ENCODE results near the gene CNPY2. TPM values are rescaled to one million over a fixed set of nuclear protein-coding genes. Genes with fewer than 3 reads are reported as not detected.
"Not testable (repeated sequence)": the region's sequence is repeated elsewhere in the genome, so short reads cannot be mapped to it uniquely, and the experiment has no call there.

CNPY2 gene
- total and polyA plus RNA-seq, 4 experiments from 2014 or later, result 93.5 to 184 (median 135) TPM

DNA sequence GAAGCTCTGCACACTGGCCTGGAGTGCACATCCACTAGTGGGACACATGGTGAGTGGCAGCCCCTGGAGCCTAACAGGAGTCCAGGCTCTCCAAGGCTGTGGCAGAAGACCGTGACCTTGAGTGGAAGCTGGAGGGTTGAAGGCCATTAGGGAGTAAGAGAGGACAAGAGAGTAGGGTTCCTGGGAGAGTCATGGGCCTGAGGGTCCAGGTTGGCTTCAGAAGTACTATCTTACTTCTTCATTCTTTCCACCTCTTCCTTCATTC lies 23.3 kb upstream of the CNPY2 start:
- Mint-ChIP-seq H3K27me3 (no peaks in the 10 kb centered on the region), H3K27ac (peak overlapping the region; percentile 87 to 100 (median 99)), H3K9me3 (peaks cover 0 to 2% (median 0%) of the 10 kb centered on the region in 8 donors), H3K36me3 (peaks cover 19 to 38% of the 10 kb centered on the region in 2 donors), H3K4me3 (peak overlapping the region; percentile 88 to 100 (median 96)), H3K4me1 (peaks cover 23 to 64% (median 35%) of the 10 kb centered on the region in 4 donors)
- Histone ChIP-seq H3K9me3 (ENCODE audit: control insufficient read depth in 1 of 2, low read length in 2 of 2) (no peaks in the 10 kb centered on the region), H3K27ac (ENCODE audit: low read depth, low read length) (peak overlapping the region; percentile 89), H3K4me3 (ENCODE audit: low read length in 2 of 2) (peak overlapping the region; percentile 65 to 90), H3K36me3 (ENCODE audit: insufficient read depth, low read length) (peaks cover 15% of the 10 kb centered on the region), H3K4me1 (ENCODE audit: insufficient read depth, low read length) (peaks cover 50% of the 10 kb centered on the region), H3K27me3 (ENCODE audit: insufficient read depth, low read length) (no peaks in the 10 kb centered on the region)
- CTCF ChIA-PET (ENCODE audit: partially characterized antibody), result interaction anchor here (1.3 to 3.4 kb wide), 7 partner anchors 9 to 297 kb away, joined by 3 to 35 read pairs (median 10); partner anchors contain the start of genes CNPY2 and STAT2
- no peak for DNase-seq
- POLR2A ChIA-PET (ENCODE audit: partially characterized antibody), result interaction anchor here (0.5 to 14.4 kb wide), 23 partner anchors 10 to 773 kb away, joined by 3 to 264 read pairs (median 7); partner anchors contain the start of genes ANKRD52, APOF, CNPY2 and COQ10A
- intact Hi-C loops (cut with micrococcal nuclease), result no loop called here

- peaks cover 50% of the 10 kb centered on the region for H3K4me1 ChIP-seq (ENCODE audit: insufficient read depth, low read length)
- peaks cover 0 to 2% of the 10 kb centered on the region in 2 donors for H3K27me3 Mint-ChIP-seq
- peaks cover 13 to 38% of the 10 kb centered on the region in 2 donors for H3K36me3 Mint-ChIP-seq
- POLR2A ChIA-PET (ENCODE audit: partially characterized antibody), result interaction anchor here (0.8 to 14.4 kb wide), 25 partner anchors 10 to 774 kb away, joined by 3 to 264 read pairs (median 7); partner anchors contain the start of genes ANKRD52, APOF, CNPY2 and COQ10A
- H3K27ac Mint-ChIP-seq, result peak within 1 kb of the TSS; percentile 87 to 100 (median 99)
- H3K9me3 Mint-ChIP-seq, result peaks cover 0 to 5% (median 0%) of the 10 kb centered on the region in 8 donors
- CTCF ChIA-PET (ENCODE audit: partially characterized antibody), result interaction anchor here (1.3 to 3.4 kb wide), 8 partner anchors 10 to 298 kb away, joined by 3 to 35 read pairs (median 10); partner anchors contain the start of genes CNPY2, STAT2 and ZC3H10
- intact Hi-C loops (cut with micrococcal nuclease), result loop anchor here (1.0 kb wide), 4 partner anchors 22 to 111 kb away; partner anchors contain the start of genes CS, STAT2 and TIMELESS
- H3K27me3 ChIP-seq (ENCODE audit: insufficient read depth, low read length), result no peaks in the 10 kb centered on the region
- H3K4me3 Mint-ChIP-seq, result peak within 1 kb of the TSS; percentile 88 to 100 (median 96)
- no peaks in the 10 kb centered on the region for H3K9me3 ChIP-seq (ENCODE audit: control insufficient read depth in 1 of 2, low read length in 2 of 2)
- H3K27ac ChIP-seq (ENCODE audit: low read depth, low read length), result peak within 1 kb of the TSS; percentile 89
- peaks cover 10% of the 10 kb centered on the region for H3K36me3 ChIP-seq (ENCODE audit: insufficient read depth, low read length)
- peak; percentile 80 to 98 (median 84) for DNase-seq
- H3K4me3 ChIP-seq (ENCODE audit: low read length in 2 of 2), result peak within 1 kb of the TSS; percentile 65 to 90
- peaks cover 24 to 69% (median 38%) of the 10 kb centered on the region in 4 donors for H3K4me1 Mint-ChIP-seq
Measured at GRCh38 chr12:56338308-56339157, 22.7 kb upstream of the CNPY2 start, which contains the start of gene IL23A. IL23A (plus strand) TSS chr12:56338884; CDS start chr12:56339045, 161 bp downstream.

DNA sequence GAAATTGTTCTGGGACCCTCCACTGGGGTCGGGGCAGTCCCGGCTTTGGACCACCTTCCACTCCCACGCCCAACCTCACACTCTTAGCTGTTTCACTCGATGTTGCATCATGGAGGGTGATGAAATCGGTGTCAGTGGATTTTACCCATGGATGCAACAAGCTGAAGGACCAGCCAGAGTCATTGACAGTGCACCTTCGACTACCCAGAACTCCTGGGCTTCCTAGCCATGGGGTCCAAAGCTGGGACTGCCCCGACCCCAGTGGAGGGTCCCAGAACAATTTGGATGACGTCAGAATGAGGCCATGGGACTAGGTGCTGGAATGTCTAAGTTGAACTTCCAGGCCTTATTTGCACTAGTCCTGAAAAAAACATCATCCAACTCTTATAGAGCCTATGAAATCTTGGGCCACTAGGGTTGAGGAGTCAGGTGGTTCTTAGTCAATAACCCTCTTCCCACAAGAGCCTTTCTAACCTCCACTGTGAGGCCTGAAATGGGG lies 22.0 kb upstream of the CNPY2 start:
- Mint-ChIP-seq H3K36me3 (peaks cover 7 to 32% of the 10 kb centered on the region in 2 donors), H3K9me3 (peaks cover 0 to 3% (median 0%) of the 10 kb centered on the region in 8 donors), H3K27ac (peak overlapping the region; percentile 87 to 100 (median 99)), H3K4me3 (peak overlapping the region in 6 of 8 donors; percentile 39 to 100 (median 97)), H3K27me3 (peaks cover 0 to 2% of the 10 kb centered on the region in 2 donors), H3K4me1 (peaks cover 28 to 72% (median 44%) of the 10 kb centered on the region in 4 donors)
- no peak overlapping the region for H3K4me3 ChIP-seq (ENCODE audit: low read length in 2 of 2)
- peaks cover 57% of the 10 kb centered on the region for H3K4me1 ChIP-seq (ENCODE audit: insufficient read depth, low read length)
- H3K27me3 ChIP-seq (ENCODE audit: insufficient read depth, low read length), result no peaks in the 10 kb centered on the region
- ChIA-PET POLR2A (ENCODE audit: partially characterized antibody) (interaction anchor here (0.8 to 14.4 kb wide), 23 partner anchors 9 to 774 kb away, joined by 3 to 264 read pairs (median 7); partner anchors contain the start of genes ANKRD52, APOF, CNPY2 and COQ10A), CTCF (ENCODE audit: partially characterized antibody) (interaction anchor here (1.5 to 3.4 kb wide), 7 partner anchors 10 to 219 kb away, joined by 4 to 35 read pairs (median 10); partner anchors contain the start of genes CNPY2, STAT2 and ZC3H10)
- H3K9me3 ChIP-seq (ENCODE audit: control insufficient read depth in 1 of 2, low read length in 2 of 2), result no peaks in the 10 kb centered on the region
- peaks cover 2% of the 10 kb centered on the region for H3K36me3 ChIP-seq (ENCODE audit: insufficient read depth, low read length)
- H3K27ac ChIP-seq (ENCODE audit: low read depth, low read length), result peak overlapping the region; percentile 89
- no peak for DNase-seq
- intact Hi-C loops (cut with micrococcal nuclease), result loop anchor here (1.0 kb wide), 4 partner anchors 22 to 111 kb away; partner anchors contain the start of genes CS, STAT2 and TIMELESS

- H3K4me1 ChIP-seq (ENCODE audit: insufficient read depth, low read length), result peaks cover 62% of the 10 kb centered on the region
- H3K36me3 ChIP-seq (ENCODE audit: insufficient read depth, low read length), result no peaks in the 10 kb centered on the region
- no peaks in the 10 kb centered on the region for H3K9me3 ChIP-seq (ENCODE audit: control insufficient read depth in 1 of 2, low read length in 2 of 2)
- no peaks in the 10 kb centered on the region for H3K27me3 ChIP-seq (ENCODE audit: insufficient read depth, low read length)
- POLR2A ChIA-PET (ENCODE audit: partially characterized antibody), result interaction anchor here (0.9 to 14.4 kb wide), 4 partner anchors 21 to 233 kb away, joined by 3 to 264 read pairs (median 59); partner anchors contain the start of genes APOF, CNPY2, PA2G4 and STAT2
- CTCF ChIA-PET (ENCODE audit: partially characterized antibody), result interaction anchor here (2.2 to 4.1 kb wide), 3 partner anchors 20 to 128 kb away, joined by 9 to 23 read pairs (median 15); partner anchors contain the start of genes CNPY2 and STAT2
- intact Hi-C loops (cut with micrococcal nuclease), result no loop called here
- H3K36me3 Mint-ChIP-seq, result peaks cover 7 to 28% of the 10 kb centered on the region in 2 donors
- no peak for DNase-seq
- H3K4me1 Mint-ChIP-seq, result peaks cover 32 to 74% (median 47%) of the 10 kb centered on the region in 4 donors
- peaks cover 0 to 3% (median 0%) of the 10 kb centered on the region in 8 donors for H3K9me3 Mint-ChIP-seq
- H3K27ac Mint-ChIP-seq, result peak overlapping the region; percentile 47 to 94 (median 87)
- peaks cover 0 to 2% of the 10 kb centered on the region in 2 donors for H3K27me3 Mint-ChIP-seq
- H3K4me3 Mint-ChIP-seq, result peak overlapping the region in 3 of 8 donors; percentile 3 to 41 (median 40)
- H3K4me3 ChIP-seq (ENCODE audit: low read length in 2 of 2), result no peak overlapping the region
- no peak overlapping the region for H3K27ac ChIP-seq (ENCODE audit: low read depth, low read length)
Measured at GRCh38 chr12:56336361-56337167, 20.8 kb upstream of the CNPY2 start.

GRCh38 chr12:56335527-56335926 lies 19.7 kb upstream of the CNPY2 start:
- H3K27me3 ChIP-seq (ENCODE audit: insufficient read depth, low read length); H3K27me3 Mint-ChIP-seq; intact Hi-C loops (cut with micrococcal nuclease); H3K36me3 ChIP-seq (ENCODE audit: insufficient read depth, low read length); H3K9me3 Mint-ChIP-seq; H3K4me3 ChIP-seq (ENCODE audit: low read length in 2 of 2); H3K9me3 ChIP-seq (ENCODE audit: control insufficient read depth in 1 of 2, low read length in 2 of 2); H3K27ac ChIP-seq (ENCODE audit: low read depth, low read length); DNase-seq; H3K4me3 Mint-ChIP-seq: not testable (repeated sequence)
- H3K36me3 Mint-ChIP-seq, result peaks cover 11 to 26% of the 10 kb centered on the region in 2 donors
- POLR2A ChIA-PET (ENCODE audit: partially characterized antibody), result interaction anchor here (0.6 to 14.4 kb wide), 4 partner anchors 11 to 128 kb away, joined by 3 to 264 read pairs (median 60); partner anchors contain the start of genes APOF, CNPY2 and STAT2
- peaks cover 53% of the 10 kb centered on the region for H3K4me1 ChIP-seq (ENCODE audit: insufficient read depth, low read length)
- CTCF ChIA-PET (ENCODE audit: partially characterized antibody), result interaction anchor here (0.7 to 4.1 kb wide), 5 partner anchors 11 to 330 kb away, joined by 3 to 23 read pairs (median 3); partner anchors contain the start of gene STAT2
- H3K27ac Mint-ChIP-seq, result peak overlapping the region in 4 of 7 donors; percentile 37 to 100 (median 100)
- H3K4me1 Mint-ChIP-seq, result peaks cover 33 to 67% (median 44%) of the 10 kb centered on the region in 4 donors

GRCh38 chr12:56334490-56334793 lies 18.7 kb upstream of the CNPY2 start:
- no peak for DNase-seq
- ChIA-PET POLR2A (ENCODE audit: partially characterized antibody) (interaction anchor here (1.3 to 14.4 kb wide), 9 partner anchors 9 to 361 kb away, joined by 5 to 264 read pairs (median 9); partner anchors contain the start of genes APOF, CNPY2, RAB5B and RNF41), CTCF (ENCODE audit: partially characterized antibody) (interaction anchor here (1.0 to 4.1 kb wide), 6 partner anchors 10 to 129 kb away, joined by 3 to 24 read pairs (median 4); partner anchors contain the start of genes CNPY2 and STAT2)
- Mint-ChIP-seq H3K27ac (peak overlapping the region; percentile 99 to 100 (median 100)), H3K9me3 (peaks cover 0 to 3% (median 0%) of the 10 kb centered on the region in 8 donors), H3K36me3 (peaks cover 13 to 22% of the 10 kb centered on the region in 2 donors), H3K27me3 (peaks cover 0 to 2% of the 10 kb centered on the region in 2 donors), H3K4me1 (peaks cover 28 to 56% (median 35%) of the 10 kb centered on the region in 4 donors), H3K4me3 (peak overlapping the region; percentile 89 to 99 (median 94))
- H3K36me3 ChIP-seq (ENCODE audit: insufficient read depth, low read length), result no peaks in the 10 kb centered on the region
- H3K9me3 ChIP-seq (ENCODE audit: control insufficient read depth in 1 of 2, low read length in 2 of 2), result no peaks in the 10 kb centered on the region
- H3K4me1 ChIP-seq (ENCODE audit: insufficient read depth, low read length), result peaks cover 42% of the 10 kb centered on the region
- intact Hi-C loops (cut with micrococcal nuclease), result loop anchor here (1.0 kb wide), 5 partner anchors 26 to 134 kb away; partner anchors contain the start of genes CS, SPRYD4, STAT2 and TIMELESS
- H3K4me3 ChIP-seq (ENCODE audit: low read length in 2 of 2), result peak overlapping the region; percentile 69 to 83
- H3K27ac ChIP-seq (ENCODE audit: low read depth, low read length), result peak overlapping the region; percentile 99
- no peaks in the 10 kb centered on the region for H3K27me3 ChIP-seq (ENCODE audit: insufficient read depth, low read length)
